DMS79 treated with DMSO at 0.1 percent for 48 hours (cell line): ENCODE data around the gene OR4C15.

ENCODE experiments used
- DNase-seq: peaks from one replicate; lab custom pipeline; 2025; lab: John Stamatoyannopoulos, UW

Gene OR4C15

DNA sequence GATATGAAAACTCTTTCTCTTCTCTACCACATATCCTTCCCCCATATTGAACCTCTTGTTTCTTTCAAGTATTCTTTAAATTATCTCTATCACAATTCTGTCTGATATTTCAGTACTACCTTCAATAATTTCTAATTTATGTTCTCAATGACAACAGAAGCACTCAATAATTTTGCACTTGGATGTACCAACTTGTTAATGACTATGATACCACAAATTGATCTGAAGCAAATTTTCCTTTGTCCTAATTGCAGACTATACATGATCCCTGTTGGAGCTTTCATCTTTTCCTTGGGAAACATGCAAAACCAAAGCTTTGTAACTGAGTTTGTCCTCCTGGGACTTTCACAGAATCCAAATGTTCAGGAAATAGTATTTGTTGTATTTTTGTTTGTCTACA lies at the start of gene OR4C15:
OR4C15 (plus strand) TSS at position 301 of the 400 bp plus-strand sequence; CDS start at position 301, 0 bp downstream.
- no peak for DNase-seq

DNA sequence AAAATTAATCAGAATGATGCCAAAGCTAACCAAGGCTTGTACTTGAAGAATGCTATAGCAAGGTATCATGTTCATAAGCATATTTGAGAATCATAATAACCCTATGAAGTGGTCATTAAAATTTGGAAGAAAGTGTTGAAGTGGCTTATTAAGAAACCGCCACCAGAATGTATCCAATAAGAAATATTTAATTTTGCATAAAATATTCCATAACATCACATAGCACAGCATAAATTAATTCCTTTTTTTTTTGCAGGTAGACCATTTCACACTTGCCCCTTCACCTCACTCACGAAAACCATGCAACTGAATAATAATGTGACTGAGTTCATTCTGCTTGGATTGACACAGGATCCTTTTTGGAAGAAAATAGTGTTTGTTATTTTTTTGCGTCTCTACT lies 17.6 kb downstream of the OR4C15 start, which contains the start of gene OR4C16:
OR4C16 (plus strand) TSS at position 301 of the 400 bp plus-strand sequence; CDS start at position 301, 0 bp downstream.
- DNase-seq, result no peak

DNA sequence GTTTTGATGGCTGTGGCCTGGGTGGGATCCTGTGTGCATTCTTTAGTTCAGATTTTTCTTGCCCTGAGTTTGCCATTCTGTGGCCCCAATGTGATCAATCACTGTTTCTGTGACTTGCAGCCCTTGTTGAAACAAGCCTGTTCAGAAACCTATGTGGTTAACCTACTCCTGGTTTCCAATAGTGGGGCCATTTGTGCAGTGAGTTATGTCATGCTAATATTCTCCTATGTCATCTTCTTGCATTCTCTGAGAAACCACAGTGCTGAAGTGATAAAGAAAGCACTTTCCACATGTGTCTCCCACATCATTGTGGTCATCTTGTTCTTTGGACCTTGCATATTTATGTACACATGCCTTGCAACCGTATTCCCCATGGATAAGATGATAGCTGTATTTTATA lies 18.3 kb downstream of the OR4C15 start:
- DNase-seq, result no peak
